MM.1S (cell line): ENCODE measurements around the gene ABHD16B.

Experiments
- DNase-seq: peaks from one replicate; pipeline ENCODE4 v3.0.0-alpha.2; 2015
- H2AFZ ChIP-seq: fragments of 300-600 bp; sonication (generic); 2 replicates; pipeline ENCODE4 v1.6.0; 2016; ENCODE audit warnings: antibody characterized with exemption, low read length
- H3F3A ChIP-seq: fragments of 300-600 bp; sonication (generic); 2 replicates; pipeline ENCODE4 v1.6.1; 2016; ENCODE audit warnings: mild to moderate bottlenecking, antibody characterized with exemption, low read length, moderate library complexity, mixed read lengths; ENCODE audit not compliant: insufficient read depth
- H3K27ac ChIP-seq: fragments of 300-600 bp; sonication (generic); 2 replicates; pipeline ENCODE4 v1.5.1; 2016; ENCODE audit warnings: mild to moderate bottlenecking, low read length
- H3K27me3 ChIP-seq: fragments of 300-600 bp; sonication (generic); replicated peaks from 2 replicates; pipeline ENCODE4 v1.6.0; 2016; ENCODE audit warnings: low read length; ENCODE audit not compliant: insufficient read depth
- H3K36me3 ChIP-seq: fragments of 300-600 bp; sonication (generic); replicated peaks from 2 replicates; pipeline ENCODE4 v1.6.1; 2016; ENCODE audit warnings: mild to moderate bottlenecking, low read length, mixed read lengths; ENCODE audit not compliant: insufficient read depth
- H3K4me1 ChIP-seq: fragments of 300-600 bp; sonication (generic); 2 replicates; pipeline ENCODE4 v1.6.1; 2016; ENCODE audit warnings: low read length, mixed read lengths
- H3K4me2 ChIP-seq: fragments of 300-600 bp; sonication (generic); 2 replicates; pipeline ENCODE4 v1.6.0; 2016; ENCODE audit warnings: low read depth, low read length
- H3K4me3 ChIP-seq: fragments of 300-600 bp; sonication (generic); 2 replicates; pipeline ENCODE4 v1.5.1; 2016; ENCODE audit warnings: low read length, mixed read lengths
- H3K79me2 ChIP-seq: fragments of 300-600 bp; sonication (generic); 2 replicates; pipeline ENCODE4 v1.6.1; 2016; ENCODE audit warnings: mixed run types, low read length, mixed read lengths
- H3K9ac ChIP-seq: fragments of 300-600 bp; sonication (generic); 2 replicates; pipeline ENCODE4 v1.6.1; 2016; ENCODE audit warnings: low read length, mixed read lengths
- H3K9me2 ChIP-seq: fragments of 300-600 bp; sonication (generic); replicated peaks from 2 replicates; pipeline ENCODE4 v1.6.1; 2016; ENCODE audit warnings: mild to moderate bottlenecking, low read length, mixed read lengths; ENCODE audit not compliant: insufficient read depth
- H3K9me3 ChIP-seq: fragments of 300-600 bp; sonication (generic); replicated peaks from 2 replicates; pipeline ENCODE4 v1.6.1; 2016; ENCODE audit warnings: mild to moderate bottlenecking, low read length, mixed read lengths; ENCODE audit not compliant: insufficient read depth
- H4K20me1 ChIP-seq: fragments of 300-600 bp; sonication (generic); 2 replicates; pipeline ENCODE4 v1.6.1; 2016; ENCODE audit warnings: mild to moderate bottlenecking, low read length, moderate library complexity, mixed read lengths; ENCODE audit not compliant: insufficient read depth
- CTCF ChIP-seq: fragments of 300-600 bp; sonication (generic); IDR thresholded peaks from 2 replicates; pipeline ENCODE4 v1.5.1; 2016; ENCODE audit warnings: antibody characterized with exemption, low read length, mixed read lengths
- EZH2 ChIP-seq: fragments of 300-600 bp; sonication (generic); optimal IDR thresholded peaks from 2 replicates; pipeline ENCODE3; 2017; ENCODE audit warnings: low read depth, mild to moderate bottlenecking, antibody characterized with exemption, low read length, mixed read lengths
- EZH2phosphoT487 ChIP-seq: fragments of 300-600 bp; sonication (generic); IDR thresholded peaks from 2 replicates; pipeline ENCODE4 v1.6.1; 2018; ENCODE audit warnings: antibody characterized with exemption, low read length

The ABHD16B gene

GRCh38 chr20:63839620-63840019 is 21.7 kb upstream of the ABHD16B start:
- Histone ChIP-seq H3K9me2 (no peaks in the 10 kb centered on the region), H4K20me1 (no peaks in the 10 kb centered on the region), H3K27me3 (peaks cover 66% of the 10 kb centered on the region), H3K27ac (no peak overlapping the region), H3F3A (no peaks in the 10 kb centered on the region), H3K9me3 (no peaks in the 10 kb centered on the region), H3K9ac (no peak overlapping the region), H3K36me3 (no peaks in the 10 kb centered on the region), H3K4me2 (no peak overlapping the region), H3K4me3 (no peak overlapping the region), H3K79me2 (no peaks in the 10 kb centered on the region), H2AFZ (no peak overlapping the region), H3K4me1 (no peaks in the 10 kb centered on the region)
- DNase-seq, result no peak
- TF ChIP-seq CTCF (no peak), EZH2 (no peak), EZH2phosphoT487 (no peak)

DNA sequence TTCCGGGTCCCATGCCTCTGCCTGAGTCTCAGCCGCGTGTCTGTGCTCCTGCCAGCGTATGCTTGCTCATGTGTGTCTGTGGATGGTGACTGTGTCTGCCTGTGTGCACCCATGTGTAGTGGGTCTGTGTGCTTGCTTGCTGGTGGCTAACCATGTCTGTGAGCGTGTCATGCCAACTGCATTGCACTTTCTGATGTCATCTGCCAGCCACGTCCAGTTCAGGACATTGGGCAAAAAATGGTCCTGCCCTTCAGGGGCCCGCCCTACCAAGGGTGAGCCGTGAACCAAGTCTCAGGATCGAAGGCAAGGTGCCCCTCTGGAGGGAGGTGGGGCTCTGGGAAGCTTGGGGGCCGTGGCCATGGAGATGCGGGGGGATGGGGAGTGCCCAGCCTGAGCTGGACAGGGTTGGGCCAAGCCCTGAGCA is 20.9 kb upstream of the ABHD16B start:
- no peak for DNase-seq
- Histone ChIP-seq H3K9ac (no peak overlapping the region), H3K4me1 (no peaks in the 10 kb centered on the region)

DNA sequence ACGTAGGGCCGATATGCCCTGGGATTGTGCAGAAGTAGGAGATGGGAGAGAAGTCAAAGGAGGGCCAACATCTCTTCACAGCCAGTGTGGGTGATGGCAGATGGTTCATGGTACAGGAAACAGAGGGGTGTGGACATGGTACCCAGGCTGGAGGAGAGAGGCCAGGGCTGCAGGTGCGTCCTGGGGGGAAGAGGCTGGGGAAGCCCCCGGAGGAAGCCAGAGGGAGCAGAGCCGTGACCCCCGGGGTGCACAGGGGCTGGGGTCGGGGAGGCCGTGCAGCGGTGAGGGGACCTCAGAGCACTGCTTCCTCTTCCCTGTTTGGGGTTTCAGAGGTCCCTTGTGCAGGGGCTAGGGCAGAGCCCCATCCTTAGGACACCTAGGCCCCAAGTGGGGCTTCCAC is 19.0 kb upstream of the ABHD16B start:
- Histone ChIP-seq H3F3A (no peaks in the 10 kb centered on the region), H3K9ac (no peak overlapping the region), H3K9me3 (no peaks in the 10 kb centered on the region), H3K36me3 (no peaks in the 10 kb centered on the region), H3K4me1 (no peaks in the 10 kb centered on the region), H3K27ac (no peak overlapping the region), H2AFZ (no peak overlapping the region), H4K20me1 (no peaks in the 10 kb centered on the region), H3K9me2 (no peaks in the 10 kb centered on the region), H3K27me3 (peaks cover 79% of the 10 kb centered on the region), H3K4me2 (no peak overlapping the region), H3K4me3 (no peak overlapping the region), H3K79me2 (no peaks in the 10 kb centered on the region)
- TF ChIP-seq EZH2 (no peak), CTCF (no peak), EZH2phosphoT487 (no peak)
- no peak for DNase-seq

More for the DNA sequence above, 20.9 kb upstream of the ABHD16B start:
- no peak overlapping the region for H3K27ac ChIP-seq
- no peak overlapping the region for H3K4me3 ChIP-seq
- no peaks in the 10 kb centered on the region for H3K36me3 ChIP-seq
- TF ChIP-seq EZH2phosphoT487 (no peak), CTCF (no peak), EZH2 (no peak)
- H2AFZ ChIP-seq, result no peak overlapping the region
- H3K9me2 ChIP-seq, result no peaks in the 10 kb centered on the region
- no peaks in the 10 kb centered on the region for H3K9me3 ChIP-seq
- H3K4me2 ChIP-seq, result no peak overlapping the region
- peaks cover 72% of the 10 kb centered on the region for H3K27me3 ChIP-seq
- no peaks in the 10 kb centered on the region for H3F3A ChIP-seq
- no peaks in the 10 kb centered on the region for H3K79me2 ChIP-seq
- H4K20me1 ChIP-seq, result no peaks in the 10 kb centered on the region
